Left renal pelvis (tissue), 4 donors: Measurements from ENCODE around the gene RIC8B. TPM values are rescaled to one million over a fixed set of nuclear protein-coding genes. Genes with fewer than 3 reads are reported as not detected.

Experiments
- DNase-seq, 4 donors: peaks; one replicate each; pipeline ENCODE4 v3.0.0-alpha.2; 2013; ENCODE audit warnings: low read depth in 4 of 4, low spot score in 3 of 4
- polyA plus RNA-seq, 4 donors: library from polyadenylated mRNA; unstranded; fragments of 120-200 nt; gene quantifications; one replicate each; pipeline ENCODE4 v1.2.1, GENCODE V29; 2013; ENCODE audit not compliant: insufficient read length in 4 of 4

RIC8B gene
- polyA plus RNA-seq, 4 donors = 23.8 to 29.6 (median 27.7) TPM

DNA sequence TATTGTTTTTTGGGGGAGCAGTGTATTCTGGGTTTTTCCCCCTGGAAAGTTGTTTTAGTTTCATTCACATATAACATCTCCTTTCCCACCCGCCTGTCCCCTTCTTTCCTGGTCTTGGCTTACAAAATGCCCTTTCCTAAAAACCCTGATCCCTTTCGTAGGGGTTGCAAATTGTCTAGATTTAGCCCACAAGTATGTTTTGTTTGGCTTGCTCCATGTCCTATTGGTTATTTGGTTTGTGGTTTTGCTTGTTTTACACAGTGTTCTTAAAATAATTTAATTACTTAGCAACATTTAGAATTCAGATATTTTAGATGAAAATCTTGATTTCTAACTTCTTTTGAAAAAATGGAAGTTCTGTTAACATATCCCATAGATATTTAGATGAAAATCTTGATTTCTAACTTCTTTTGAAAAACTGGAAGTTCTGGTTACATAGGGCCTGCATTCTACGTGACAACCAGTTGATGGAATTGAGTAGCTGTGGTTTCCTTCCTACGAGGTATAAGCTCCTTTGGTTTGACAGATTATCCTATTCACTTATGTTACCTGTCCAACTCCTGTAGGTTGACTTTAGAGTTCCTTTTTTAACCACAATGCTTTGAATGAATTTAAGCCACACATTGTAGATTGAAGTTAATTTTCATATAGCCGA lies 92.1 kb downstream of the RIC8B start:
- no peak for DNase-seq

DNA sequence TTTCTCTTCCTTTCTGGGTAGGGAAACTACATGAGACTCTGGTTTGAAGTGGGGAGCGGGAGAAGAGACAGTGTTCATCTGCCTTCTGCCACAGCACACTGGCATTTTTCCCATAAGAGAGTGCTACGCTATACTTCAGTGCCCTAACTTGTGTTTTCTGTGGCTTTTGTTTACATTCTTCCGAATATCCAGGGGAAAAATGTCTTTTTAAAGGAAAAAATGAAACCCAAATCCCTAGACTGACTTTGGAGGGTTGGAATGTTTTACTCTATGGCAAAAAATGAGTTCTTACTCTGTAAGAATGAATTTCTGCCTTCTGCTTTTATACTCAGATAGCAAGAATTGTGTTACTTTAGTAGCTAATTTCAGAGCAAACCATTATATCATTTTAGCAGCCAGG lies 93.2 kb downstream of the RIC8B start:
- no peak for DNase-seq

- DNase-seq = no peak
These were observed 94.7 kb downstream of the RIC8B start for GRCh38 chr12:106868982-106869700.

DNA sequence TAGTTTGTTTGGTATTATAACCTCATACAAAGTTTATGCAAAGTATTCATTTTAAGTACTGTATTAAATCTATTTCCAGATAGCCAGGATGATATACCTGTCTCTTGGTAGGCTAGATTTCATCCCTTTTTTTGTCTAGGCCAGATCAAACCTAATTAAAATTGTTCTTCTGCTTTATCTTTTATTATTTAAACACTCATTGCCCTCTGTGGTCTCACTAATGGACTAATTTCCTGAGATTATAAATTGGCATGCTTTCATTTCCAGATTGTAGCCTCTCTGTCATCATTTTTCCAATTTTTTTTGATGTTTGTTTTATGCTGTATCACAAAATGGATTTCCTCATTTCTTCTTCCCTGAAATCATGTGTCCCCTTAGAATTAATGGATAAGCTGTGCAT lies 95.6 kb downstream of the RIC8B start:
- DNase-seq = no peak

DNA sequence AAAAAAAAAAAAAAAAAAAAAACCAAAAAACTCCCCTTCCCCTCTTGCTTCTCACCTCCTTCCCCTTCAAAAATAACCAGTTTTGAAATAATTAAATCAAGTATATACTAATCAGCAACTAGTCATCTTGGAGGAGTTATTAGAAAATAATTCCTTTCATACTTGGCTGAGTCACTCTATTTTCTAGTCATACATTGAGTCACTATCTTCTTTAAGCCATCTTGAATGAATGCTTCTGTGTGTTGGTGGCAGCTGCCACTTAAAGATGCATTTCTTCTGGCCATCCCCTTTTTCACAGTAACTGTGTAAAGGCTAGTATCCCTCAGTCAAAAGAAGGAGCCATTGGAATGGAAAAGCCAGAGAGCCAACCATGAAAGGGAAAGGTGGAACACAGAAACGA lies 97.0 kb downstream of the RIC8B start:
- no peak for DNase-seq

GRCh38 chr12:106873983-106874382 lies 99.5 kb downstream of the RIC8B start:
- no peak for DNase-seq

- DNase-seq = no peak
These were observed 104.3 kb downstream of the RIC8B start for GRCh38 chr12:106878804-106879203.

- no peak for DNase-seq
These were observed 105.1 kb downstream of the RIC8B start for GRCh38 chr12:106879612-106880011.

DNA sequence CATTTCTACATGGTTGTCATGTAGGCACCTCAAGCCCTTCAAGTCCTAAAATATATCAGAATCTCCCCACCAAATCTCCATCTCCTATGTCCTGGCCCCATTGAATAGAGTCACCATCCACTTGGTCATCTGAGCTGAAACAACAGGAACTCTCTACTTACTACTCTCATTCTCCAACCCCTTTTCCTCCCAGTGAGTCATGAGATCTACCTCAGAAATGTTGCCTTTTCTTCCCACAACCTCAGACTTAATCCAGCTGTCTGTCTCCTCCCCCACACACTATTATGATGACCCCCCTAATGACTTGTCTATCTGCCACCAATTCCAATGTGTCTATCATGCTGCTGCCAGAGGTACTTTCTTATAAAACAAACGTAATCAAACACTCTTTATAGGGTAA lies 108.9 kb downstream of the RIC8B start:
- DNase-seq = no peak

GRCh38 chr12:106885026-106885425 lies 110.5 kb downstream of the RIC8B start:
- DNase-seq = no peak

GRCh38 chr12:106885541-106886249 lies 111.2 kb downstream of the RIC8B start:
- DNase-seq = no peak

DNA sequence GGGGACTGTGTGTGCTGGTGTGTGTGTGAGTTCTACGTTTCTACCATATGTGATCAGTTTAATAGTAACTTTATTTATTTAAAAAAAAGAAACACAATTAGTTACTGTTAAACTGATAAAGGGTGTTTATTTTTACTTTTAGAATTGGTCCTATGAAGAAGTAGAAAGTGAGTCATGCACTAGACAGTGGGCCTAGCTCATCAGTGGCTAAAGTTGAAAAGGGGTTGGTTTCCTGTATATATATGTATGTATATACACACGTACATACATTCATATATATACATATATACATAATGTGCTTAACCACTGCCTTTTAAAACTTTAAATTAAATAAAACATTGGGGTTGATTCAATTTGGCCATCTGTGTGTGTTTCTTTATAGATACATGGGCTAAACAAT lies 112.5 kb downstream of the RIC8B start:
- no peak for DNase-seq

DNA sequence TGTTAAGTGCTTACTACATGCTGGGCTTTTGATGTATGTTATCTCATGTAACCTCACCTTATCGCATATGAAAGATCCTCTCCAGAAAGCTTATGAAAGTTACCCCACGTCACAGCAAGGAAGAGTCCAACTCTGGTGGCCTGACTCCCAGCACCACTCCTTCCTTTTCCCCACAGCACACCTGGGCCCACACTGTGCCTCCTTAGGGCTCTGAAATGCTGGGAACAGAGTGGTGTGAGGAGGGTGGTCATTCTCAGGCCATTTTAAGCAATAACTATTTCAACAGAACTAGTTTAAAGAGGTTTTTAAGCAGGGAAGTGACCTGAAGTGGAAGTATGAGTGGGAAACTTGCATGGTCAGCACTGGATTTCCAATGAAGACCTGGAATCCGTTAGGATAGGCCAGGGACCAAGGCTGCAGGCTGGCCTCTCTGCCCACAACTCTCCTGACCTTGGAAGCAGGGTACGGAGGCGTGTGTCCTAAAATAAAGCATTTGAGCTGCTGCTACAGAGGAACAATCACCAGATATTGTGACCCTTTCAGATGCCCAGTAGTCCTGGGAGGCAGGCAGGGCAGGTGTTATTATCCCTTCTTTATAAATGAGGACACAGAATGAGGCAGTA lies 114.0 kb downstream of the RIC8B start:
- DNase-seq = no peak

DNA sequence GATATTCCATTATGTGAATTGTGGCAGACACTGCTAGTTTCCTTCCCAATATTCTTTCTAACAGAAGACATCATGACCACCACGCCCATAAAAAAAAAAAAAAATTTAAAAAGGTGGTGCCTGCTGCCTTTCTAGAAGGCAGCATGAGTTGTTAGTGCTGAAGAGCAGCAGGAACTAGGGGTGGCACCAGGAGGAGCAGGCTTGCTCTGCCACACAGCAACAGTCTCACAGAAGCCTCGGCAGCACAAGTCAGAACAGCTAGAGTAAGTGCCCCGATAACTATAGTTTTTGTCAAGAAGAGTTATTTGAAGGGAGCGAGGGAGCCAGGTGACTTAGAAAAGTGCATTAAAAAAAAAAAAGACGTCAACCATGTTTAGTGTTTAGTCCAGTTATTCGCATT lies 114.8 kb downstream of the RIC8B start:
- no peak for DNase-seq

DNA sequence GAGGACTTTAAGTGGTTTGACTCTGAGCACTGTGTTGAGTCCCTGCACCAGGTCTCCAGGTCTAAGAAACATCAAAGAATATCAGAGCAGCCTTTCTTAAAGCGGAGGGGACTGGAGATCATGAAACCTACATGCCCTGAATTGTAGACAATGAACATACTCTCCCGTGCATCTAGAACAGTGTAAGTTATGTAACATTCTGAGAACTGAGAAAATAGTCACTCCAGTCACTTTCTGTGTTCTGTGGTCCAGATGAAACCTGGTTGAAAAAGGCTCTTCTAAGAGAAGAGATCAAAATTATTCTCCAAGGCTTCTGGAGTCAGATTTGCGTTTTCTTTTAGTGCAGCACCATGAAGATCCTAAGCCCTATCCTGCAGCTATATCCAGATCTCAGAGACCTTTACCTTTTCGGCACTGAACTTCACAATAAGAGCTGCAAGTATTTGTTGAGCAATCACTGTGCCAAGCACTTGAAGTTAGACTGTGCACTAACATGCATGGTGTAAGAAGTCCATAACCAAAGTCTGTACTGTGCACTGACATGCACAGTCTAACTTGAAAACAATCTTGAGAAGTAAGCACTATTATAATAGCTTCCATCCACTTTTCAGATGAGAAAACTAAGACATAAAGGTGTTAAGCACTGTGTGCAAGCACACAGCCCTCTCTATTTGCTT lies 115.6 kb downstream of the RIC8B start:
- DNase-seq = no peak

- no peak for DNase-seq
These were observed 117.6 kb downstream of the RIC8B start for GRCh38 chr12:106892075-106892474.

DNA sequence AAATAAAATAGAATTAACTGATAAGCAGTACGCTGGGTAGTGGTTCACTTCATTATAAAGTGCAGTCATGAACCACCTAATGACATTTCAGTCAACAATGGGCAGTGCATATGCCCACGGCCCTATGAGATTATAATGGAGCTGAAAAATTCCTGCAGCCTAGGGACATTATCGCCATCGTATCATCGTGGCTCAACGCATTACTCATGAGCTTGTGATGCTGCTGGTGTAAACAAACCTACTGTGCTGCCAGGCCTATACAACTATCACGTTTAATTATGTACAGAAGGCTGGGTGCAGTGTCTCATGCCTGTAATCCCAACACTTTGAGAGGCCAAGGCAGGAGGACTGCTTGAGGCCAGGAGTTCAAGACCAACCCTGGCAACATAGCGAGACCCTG lies 119.0 kb downstream of the RIC8B start:
- DNase-seq = no peak

DNA sequence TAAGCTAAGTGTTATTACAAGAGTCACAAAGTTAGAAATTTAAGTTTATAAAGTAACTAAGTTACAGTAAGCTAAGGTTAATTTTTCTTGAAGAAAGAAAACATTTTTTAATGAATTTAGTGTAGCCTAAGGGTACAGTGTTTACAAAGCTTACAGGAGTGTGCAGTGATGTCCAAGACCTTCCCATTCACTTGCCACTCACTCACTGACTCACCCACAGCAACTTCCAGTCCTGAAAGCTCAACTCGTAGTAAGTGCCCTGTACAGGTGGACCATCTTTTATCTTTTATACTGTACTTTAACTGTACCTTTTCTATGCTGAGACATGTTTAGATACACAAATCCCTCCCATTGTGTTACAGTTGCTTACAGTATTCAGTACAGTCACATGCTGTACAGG lies 120.3 kb downstream of the RIC8B start:
- no peak for DNase-seq

DNA sequence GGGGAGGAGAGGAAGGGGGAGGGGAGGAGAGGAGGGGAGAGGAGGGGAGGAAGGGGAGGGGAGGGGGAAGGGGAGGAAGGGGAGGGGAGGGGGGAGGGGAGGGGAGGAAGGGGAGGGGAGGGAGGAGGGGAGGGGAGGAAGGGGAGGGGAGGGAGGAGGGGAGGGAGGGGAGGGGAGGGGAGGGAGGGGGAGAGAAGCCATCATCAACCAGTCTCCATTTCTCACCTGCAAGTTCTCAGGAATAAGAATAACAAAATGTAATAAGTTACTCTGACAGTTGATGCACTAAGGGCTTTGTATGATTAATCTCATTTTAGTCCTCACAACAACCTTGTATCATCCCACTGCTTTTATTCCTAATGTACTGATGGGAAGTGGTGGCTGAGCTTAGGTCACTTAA lies 122.1 kb downstream of the RIC8B start:
- DNase-seq = no peak

GRCh38 chr12:106897082-106897481 lies 122.6 kb downstream of the RIC8B start:
- no peak for DNase-seq
